ENCODE data around the gene ACER3. TPM values are rescaled to one million over a fixed set of nuclear protein-coding genes. Genes with fewer than 3 reads are reported as not detected.

Gene ACER3
- polyA plus RNA-seq, 3 donors: 22.9 to 45.4 (median 23.6) TPM

- Histone ChIP-seq H3K4me2 (replicated peaks; ENCODE audit: extremely low read depth, low read length, poor library complexity, severe bottlenecking) (no peak overlapping the region), H3K4me1 (ENCODE audit: control insufficient read depth in 1 of 2, insufficient read depth in 2 of 2, low read length in 2 of 2) (peaks cover 10 to 14% of the 10 kb centered on the region in 2 donors), H2AFZ (ENCODE audit: insufficient read depth, low read depth, low read length, poor library complexity, severe bottlenecking) (no peak overlapping the region), H3K9ac (ENCODE audit: insufficient read depth, low read length, poor library complexity, severe bottlenecking) (no peak overlapping the region), H4K20me1 (ENCODE audit: insufficient read depth, low read length) (no peaks in the 10 kb centered on the region), H3K27me3 (ENCODE audit: control insufficient read depth in 2 of 2, insufficient read depth in 2 of 2, low read length in 2 of 2) (peaks cover 8 to 23% of the 10 kb centered on the region in 2 donors), H3K27ac (ENCODE audit: low read depth in 1 of 2, low read length in 2 of 2) (no peak overlapping the region), H3K79me2 (ENCODE audit: insufficient read depth, low read length) (no peaks in the 10 kb centered on the region), H3K9me3 (replicated peaks in 1 of 2; ENCODE audit: control insufficient read depth in 1 of 2, insufficient read depth in 1 of 2, low read length in 2 of 2) (no peaks in the 10 kb centered on the region), H3K36me3 (replicated peaks in 1 of 2; ENCODE audit: control insufficient read depth in 1 of 2, insufficient read depth in 2 of 2, low read length in 2 of 2) (no peaks in the 10 kb centered on the region), H3K4me3 (replicated peaks in 1 of 3; ENCODE audit: low read depth in 2 of 3, low read length in 3 of 3) (no peak overlapping the region)
- DNase-seq: no peak
- intact Hi-C loops (cut with micrococcal nuclease): loop anchor here in 1 of 2 donors (2.0 to 5.0 kb wide), 2 partner anchors 42 to 138 kb away; no protein-coding TSS in a partner anchor
- Mint-ChIP-seq H3K27me3 (ENCODE audit: low read depth in 3 of 3) (peaks cover 14 to 22% (median 19%) of the 10 kb centered on the region in 3 donors), H3K9me3 (no peaks in the 10 kb centered on the region), H3K36me3 (peaks cover 0 to 3% of the 10 kb centered on the region in 2 donors), H3K27ac (peak overlapping the region in 1 of 7 donors; percentile 12), H3K4me1 (peaks cover 13% of the 10 kb centered on the region), H3K4me3 (no peak overlapping the region)
- WGBS (ENCODE audit: insufficient coverage): 100% methylated on average over 1 of the region's 6 CpGs
- TF ChIP-seq CTCF (IDR thresholded peaks at IDR 0.05): no peak
These were observed 188.3 kb downstream of the ACER3 start for GRCh38 chr11:77049026-77049425.

- no peaks in the 10 kb centered on the region for H3K36me3 ChIP-seq (replicated peaks in 1 of 2; ENCODE audit: control insufficient read depth in 1 of 2, insufficient read depth in 2 of 2, low read length in 2 of 2)
- TF ChIP-seq CTCF (IDR thresholded peaks at IDR 0.05): no peak
These were observed 190.8 kb downstream of the ACER3 start for GRCh38 chr11:77051511-77051910.

More at GRCh38 chr11:77051511-77051910, 190.8 kb downstream of the ACER3 start:
- H3K4me3 Mint-ChIP-seq: no peak overlapping the region
- H3K36me3 Mint-ChIP-seq: no peaks in the 10 kb centered on the region
- Histone ChIP-seq H2AFZ (ENCODE audit: insufficient read depth, low read depth, low read length, poor library complexity, severe bottlenecking) (no peak overlapping the region), H3K9ac (ENCODE audit: insufficient read depth, low read length, poor library complexity, severe bottlenecking) (no peak overlapping the region), H3K79me2 (ENCODE audit: insufficient read depth, low read length) (no peaks in the 10 kb centered on the region), H3K4me1 (ENCODE audit: control insufficient read depth in 1 of 2, insufficient read depth in 2 of 2, low read length in 2 of 2) (peaks cover 7% of the 10 kb centered on the region in 2 donors), H3K4me2 (replicated peaks; ENCODE audit: extremely low read depth, low read length, poor library complexity, severe bottlenecking) (no peak overlapping the region), H3K9me3 (replicated peaks in 1 of 2; ENCODE audit: control insufficient read depth in 1 of 2, insufficient read depth in 1 of 2, low read length in 2 of 2) (peaks cover 8 to 12% of the 10 kb centered on the region in 2 donors), H3K27me3 (ENCODE audit: control insufficient read depth in 2 of 2, insufficient read depth in 2 of 2, low read length in 2 of 2) (peaks cover 0 to under 1% of the 10 kb centered on the region in 2 donors), H3K4me3 (replicated peaks in 1 of 3; ENCODE audit: low read depth in 2 of 3, low read length in 3 of 3) (no peak overlapping the region), H4K20me1 (ENCODE audit: insufficient read depth, low read length) (no peaks in the 10 kb centered on the region), H3K27ac (ENCODE audit: low read depth in 1 of 2, low read length in 2 of 2) (no peak overlapping the region)
- intact Hi-C loops (cut with micrococcal nuclease): no loop called here
- 87% methylated on average over 2 of the region's 3 CpGs for WGBS (ENCODE audit: insufficient coverage)
- peaks cover 5% of the 10 kb centered on the region for H3K4me1 Mint-ChIP-seq
- H3K27me3 Mint-ChIP-seq (ENCODE audit: low read depth in 3 of 3): peaks cover 0 to 6% (median 5%) of the 10 kb centered on the region in 3 donors
- H3K27ac Mint-ChIP-seq: no peak overlapping the region
- H3K9me3 Mint-ChIP-seq: peaks cover 8 to 14% (median 12%) of the 10 kb centered on the region in 7 donors
- DNase-seq: no peak

Data from CD14-positive monocyte (primary cell).